PC-9 (cell line): Measurements from ENCODE around the gene PIGC. TPM values are rescaled to one million over a fixed set of nuclear protein-coding genes. Genes with fewer than 3 reads are reported as not detected.
A peak's percentile ranks its signal among the peaks of the same experiment; 100 is the strongest.

Experiments
- BruUV-seq: library from RNA; stranded (reverse); fragments of 400-500 nt; replicated peaks from 2 replicates; lab custom pipeline; 2021; lab: Mats Ljungman, UMichigan
- CTCF ChIA-PET: fragments of 300-600 bp; sonication (Branson Sonifier 250); formaldehyde crosslinking; loops from one replicate; lab custom pipeline; 2022; ENCODE audit warnings: antibody characterized with exemption; lab: Charles Lee
- POLR2A ChIA-PET: fragments of 300-600 bp; sonication (Branson Sonifier 250); formaldehyde crosslinking; loops from one replicate; lab custom pipeline; 2022; ENCODE audit warnings: antibody characterized with exemption; ENCODE audit not compliant: unreplicated experiment; lab: Charles Lee
- DNase-seq, 2 experiments: peaks; one replicate each; pipeline versions ENCODE4 v3.0.0 to v3.0.0-alpha.2; 2015 to 2022; ENCODE audit warnings: mixed read lengths in 1 of 2
- H2AFZ ChIP-seq: fragments of 200-600 bp; sonication (generic); 2 replicates; pipeline ENCODE4 v1.8.1; 2017; ENCODE audit warnings: antibody characterized with exemption
- H3F3A ChIP-seq: fragments of 200-600 bp; sonication (generic); 2 replicates; pipeline ENCODE4 v1.8.1; 2017; ENCODE audit warnings: antibody characterized with exemption, mild to moderate bottlenecking, low read depth; ENCODE audit not compliant: insufficient read depth
- H3K27ac ChIP-seq: fragments of 200-600 bp; sonication (generic); 2 replicates; pipeline ENCODE4 v1.6.1; 2016; ENCODE audit warnings: mixed run types
- H3K27me3 ChIP-seq: fragments of 200-600 bp; sonication (generic); 2 replicates; pipeline ENCODE4 v1.6.1; 2016; ENCODE audit warnings: low read depth, mixed run types; ENCODE audit not compliant: insufficient read depth
- H3K36me3 ChIP-seq: fragments of 200-600 bp; sonication (generic); 2 replicates; pipeline ENCODE4 v1.6.1; 2016; ENCODE audit warnings: low read depth, mixed run types
- H3K4me1 ChIP-seq: fragments of 200-600 bp; sonication (generic); replicated peaks from 2 replicates; pipeline ENCODE4 v1.6.1; 2016; ENCODE audit warnings: mixed run types; ENCODE audit not compliant: insufficient read depth
- H3K4me2 ChIP-seq: fragments of 200-600 bp; sonication (generic); 2 replicates; pipeline ENCODE4 v1.6.1; 2017; ENCODE audit warnings: mixed run types
- H3K4me3 ChIP-seq: fragments of 200-600 bp; sonication (generic); 2 replicates; pipeline ENCODE4 v1.6.1; 2016; ENCODE audit warnings: mixed run types
- H3K79me2 ChIP-seq: fragments of 200-600 bp; sonication (generic); 2 replicates; pipeline ENCODE4 v1.6.1; 2017; ENCODE audit warnings: low read depth, mixed run types
- H3K9me2 ChIP-seq: fragments of 200-600 bp; sonication (generic); 2 replicates; pipeline ENCODE4 v1.8.1; 2017; ENCODE audit warnings: mild to moderate bottlenecking; ENCODE audit not compliant: insufficient read depth
- H3K9me3 ChIP-seq: fragments of 200-600 bp; sonication (generic); 2 replicates; pipeline ENCODE4 v1.8.1; 2016; ENCODE audit warnings: low read depth; ENCODE audit not compliant: insufficient read depth
- H4K20me1 ChIP-seq: fragments of 200-600 bp; sonication (generic); 2 replicates; pipeline ENCODE4 v1.8.1; 2017; ENCODE audit not compliant: insufficient read depth
- CTCF ChIP-seq: fragments of 200-600 bp; sonication (generic); conservative IDR thresholded peaks from 2 replicates; pipeline ENCODE4 v1.6.1; 2017; ENCODE audit warnings: mixed run types, antibody characterized with exemption, mild to moderate bottlenecking, moderate library complexity
- EZH2 ChIP-seq: fragments of 200-600 bp; sonication (generic); IDR thresholded peaks from 2 replicates; pipeline ENCODE4 v1.8.0; 2017; ENCODE audit warnings: antibody characterized with exemption, low read depth
- intact Hi-C: fragments of 100-400 bp; cut with micrococcal nuclease; formaldehyde crosslinking; loops from one replicate; pipeline ENCODE4 v1.10.0; 2022; ENCODE audit not compliant: unreplicated experiment
- total RNA-seq: library from RNA; stranded (reverse); gene quantifications from 2 replicates; pipeline ENCODE4 v1.2.3, GENCODE V29; 2021

PIGC gene
- total RNA-seq, 1 experiment from 2014 or later, result 26.5 TPM

DNA sequence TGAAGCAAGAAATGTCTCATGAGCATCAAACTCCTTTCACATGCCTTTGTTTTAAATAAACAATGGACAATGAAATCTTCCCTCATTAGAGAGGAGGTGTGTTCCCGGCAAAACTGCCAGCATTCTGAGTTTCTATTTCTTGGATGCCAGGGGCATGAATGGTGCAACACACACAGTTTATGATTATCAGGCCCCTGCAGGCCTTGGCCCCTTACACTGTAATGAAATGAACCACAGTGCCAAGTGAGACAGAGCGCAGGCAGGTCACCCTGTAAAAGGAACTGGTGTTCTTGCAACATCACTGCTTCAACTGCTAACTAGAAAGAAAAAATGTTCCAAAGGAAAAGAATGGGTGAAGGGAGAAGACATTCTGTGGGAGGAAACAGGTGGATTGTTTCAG is 3.8 kb upstream of the PIGC start:
- no TSS peak for BruUV-seq
- ChIA-PET CTCF (no interaction called here), POLR2A (no interaction called here)
- peaks cover 11% of the 10 kb centered on the region; the same call in 1 of the 2 replicates for H3K79me2 ChIP-seq
- H3K4me1 ChIP-seq, result peaks cover 61% of the 10 kb centered on the region
- no peaks in the 10 kb centered on the region for H3K36me3 ChIP-seq
- H3K4me3 ChIP-seq, result no peak overlapping the region
- peak in 1 of 2 experiments; percentile 83 for DNase-seq
- no peaks in the 10 kb centered on the region for H3K27me3 ChIP-seq
- H2AFZ ChIP-seq, result no peak overlapping the region
- intact Hi-C loops, result loop anchor here (2.0 kb wide), 1 partner anchor 191 kb away; no protein-coding TSS in a partner anchor
- H3F3A ChIP-seq, result peaks cover 53% of the 10 kb centered on the region
- no peak for TF ChIP-seq EZH2
- no peak for TF ChIP-seq CTCF
- peak overlapping the region; percentile 91 for H3K27ac ChIP-seq
- no peaks in the 10 kb centered on the region for H4K20me1 ChIP-seq
- no peaks in the 10 kb centered on the region for H3K9me3 ChIP-seq
- no peaks in the 10 kb centered on the region for H3K9me2 ChIP-seq
- H3K4me2 ChIP-seq, result peak overlapping the region; percentile 76

DNA sequence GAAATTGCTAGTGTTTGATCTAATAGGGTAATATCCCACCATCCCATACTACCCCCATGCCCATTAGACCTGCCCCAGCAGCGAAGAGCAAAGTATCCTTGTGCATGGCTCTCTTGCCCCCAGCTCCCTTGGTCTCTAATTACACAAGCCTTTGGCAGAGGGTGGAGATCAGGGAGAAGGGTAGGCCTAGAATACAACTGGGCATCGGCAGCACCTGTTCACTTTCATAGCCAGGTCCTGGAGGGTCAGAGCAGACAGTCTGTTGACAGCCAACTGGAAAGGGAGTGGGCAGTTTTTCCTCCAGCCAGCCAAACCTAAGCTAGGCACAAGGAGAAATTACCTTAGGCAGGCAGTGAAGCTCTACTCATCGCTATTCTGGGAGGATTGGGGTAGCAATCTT is 2.7 kb upstream of the PIGC start:
- TF ChIP-seq CTCF (no peak), EZH2 (no peak)
- POLR2A ChIA-PET, result no interaction called here
- CTCF ChIA-PET, result interaction anchor here (0.6 kb wide), 1 partner anchor 1152 kb away, joined by 3 read pairs; no protein-coding TSS in a partner anchor
- Histone ChIP-seq H3K4me2 (no peak overlapping the region), H3K79me2 (peaks cover 15% of the 10 kb centered on the region; the same call in 1 of the 2 replicates), H3F3A (peaks cover 46% of the 10 kb centered on the region), H3K27me3 (no peaks in the 10 kb centered on the region), H3K9me3 (no peaks in the 10 kb centered on the region), H3K4me1 (peaks cover 56% of the 10 kb centered on the region), H3K4me3 (no peak overlapping the region), H3K36me3 (no peaks in the 10 kb centered on the region), H3K9me2 (no peaks in the 10 kb centered on the region), H3K27ac (no peak overlapping the region), H4K20me1 (no peaks in the 10 kb centered on the region), H2AFZ (no peak overlapping the region)
- intact Hi-C loops, result no loop called here
- no peak for DNase-seq
- no TSS peak for BruUV-seq

DNA sequence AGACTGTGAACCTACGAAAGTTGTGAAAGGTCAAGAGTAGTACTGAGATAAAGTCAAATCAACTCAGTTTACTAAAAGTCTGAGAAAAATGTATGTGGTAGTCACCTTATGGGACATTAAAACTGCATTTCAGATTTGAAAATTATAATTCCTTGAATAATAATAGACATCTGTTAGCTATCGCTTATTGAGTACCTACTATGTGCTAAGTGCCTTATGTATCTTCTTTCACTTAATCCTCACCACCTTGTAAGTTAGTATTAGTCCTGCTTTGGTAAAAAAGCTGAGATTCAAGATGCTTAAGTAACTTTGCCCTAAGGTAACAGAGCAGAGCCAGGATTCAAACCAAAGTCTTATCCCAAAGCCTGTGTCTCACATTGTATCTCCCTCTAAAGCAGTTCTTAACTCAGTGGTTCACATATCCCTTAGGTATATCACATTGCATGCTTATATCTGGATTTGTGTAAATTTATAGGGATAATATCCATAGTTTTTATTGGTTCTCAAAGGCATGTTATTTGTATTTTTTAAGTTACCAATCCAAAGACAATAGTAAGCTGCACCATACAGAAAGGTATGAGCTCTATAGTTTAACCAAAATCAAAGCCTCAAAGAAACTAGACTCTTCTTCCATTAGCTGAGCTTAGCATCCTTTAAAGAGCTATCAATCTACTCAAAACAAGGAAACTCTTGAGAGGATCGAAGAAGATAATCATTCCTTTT is 865 bp downstream of the PIGC start:
- peak overlapping the region; percentile 97 for H2AFZ ChIP-seq
- CTCF ChIA-PET, result interaction anchor here (1.2 to 1.5 kb wide), 2 partner anchors 441 to 457 kb away, joined by 3 to 4 read pairs; no protein-coding TSS in a partner anchor
- no peak overlapping the region for H3K27ac ChIP-seq

More for the DNA sequence above, 865 bp downstream of the PIGC start:
- POLR2A ChIA-PET, result interaction anchor here (0.6 kb wide), 2 partner anchors 273 to 1580 kb away, joined by 4 to 5 read pairs; no protein-coding TSS in a partner anchor
- peaks cover 15% of the 10 kb centered on the region for H3F3A ChIP-seq
- no peaks in the 10 kb centered on the region for H3K9me2 ChIP-seq
- DNase-seq, result no peak
- H3K4me3 ChIP-seq, result peak overlapping the region; percentile 76
- no peaks in the 10 kb centered on the region for H3K36me3 ChIP-seq
- no peaks in the 10 kb centered on the region for H3K27me3 ChIP-seq
- BruUV-seq, result no TSS peak
- no peaks in the 10 kb centered on the region for H4K20me1 ChIP-seq
- peaks cover 21% of the 10 kb centered on the region for H3K79me2 ChIP-seq
- intact Hi-C loops, result no loop called here
- peak overlapping the region; percentile 77 for H3K4me2 ChIP-seq
- TF ChIP-seq CTCF (no peak), EZH2 (no peak)
- H3K4me1 ChIP-seq, result peaks cover 21% of the 10 kb centered on the region
- no peaks in the 10 kb centered on the region for H3K9me3 ChIP-seq
